Iris pigment epithelial cell (primary cell): ENCODE measurements around the gene ITGB7.

Source experiments
- DNase-seq: peaks from one replicate; pipeline ENCODE4 v3.0.0-alpha.2; 2011; ENCODE audit warnings: low read depth

Gene ITGB7

GRCh38 chr12:53145383-53146260, 61.4 kb downstream of the ITGB7 start:
- DNase-seq, result no peak

- DNase-seq, result no peak
These were observed 63.7 kb downstream of the ITGB7 start for GRCh38 chr12:53143355-53143754.
